Thoracic aorta (tissue), 2 donors: ENCODE results near the gene MSANTD2. TPM values are rescaled to one million over a fixed set of nuclear protein-coding genes. Genes with fewer than 3 reads are reported as not detected.
A peak's percentile ranks its signal among the peaks of the same experiment; 100 is the strongest.

Source experiments
- ATAC-seq: fragments of 150-250 bp; one replicate; pipeline ENCODE4 v1.8.0; 2017; ENCODE audit warnings: low read depth; ENCODE audit not compliant: insufficient number of reproducible peaks, low FRiP score
- DNase-seq: peaks from one replicate; pipeline ENCODE4 v3.0.0-alpha.2; 2020; ENCODE audit warnings: low spot score
- H3K27ac ChIP-seq, 2 donors: fragments of 200-600 bp; sonication (generic); 1 replicate in 1 of 2; 2 replicates in 1 of 2; pipeline ENCODE4 v1.5.1; 2016; ENCODE audit warnings: mild to moderate bottlenecking in 2 of 2, moderate library complexity in 2 of 2
- H3K27me3 ChIP-seq: fragments of 200-600 bp; sonication (generic); replicated peaks from 2 replicates; pipeline ENCODE4 v1.6.0; 2016; ENCODE audit warnings: mild to moderate bottlenecking; ENCODE audit not compliant: insufficient read depth
- H3K36me3 ChIP-seq: fragments of 200-600 bp; sonication (generic); one replicate; pipeline ENCODE4 v1.5.1; 2016
- H3K4me1 ChIP-seq, 2 donors: fragments of 200-600 bp; sonication (generic); 1 replicate in 1 of 2; 2 replicates in 1 of 2; pipeline versions ENCODE4 v1.5.1 to v1.6.0; 2016; ENCODE audit warnings: low read depth in 2 of 2, mild to moderate bottlenecking in 1 of 2; ENCODE audit not compliant: control insufficient read depth in 1 of 2
- H3K4me3 ChIP-seq: fragments of 200-600 bp; sonication (generic); 2 replicates; pipeline ENCODE4 v1.5.1; 2016; ENCODE audit warnings: mild to moderate bottlenecking
- H3K9me3 ChIP-seq: fragments of 200-600 bp; sonication (generic); 2 replicates; pipeline ENCODE4 v1.5.1; 2016
- CTCF ChIP-seq: fragments of 200-600 bp; sonication (generic); IDR thresholded peaks from one replicate; pipeline ENCODE4 v1.5.1; 2019; ENCODE audit warnings: antibody characterized with exemption
- total RNA-seq, 2 donors: library from RNA; depleted of rRNA; stranded (reverse); fragments of >200 nt; gene quantifications; one replicate each; pipeline versions ENCODE4 v1.1.0 to v1.2.3, GENCODE V29; 2016

MSANTD2 gene
- total RNA-seq, 2 donors from 2014 or later: 16.4 to 29.4 TPM

GRCh38 chr11:124745835-124746620, 54.2 kb downstream of the MSANTD2 start:
- H3K9me3 ChIP-seq: no peaks in the 10 kb centered on the region
- ATAC-seq (no peak), DNase-seq (no peak)
- H3K27ac ChIP-seq: no peak overlapping the region
- peaks cover 0 to 14% of the 10 kb centered on the region in 2 donors for H3K4me1 ChIP-seq
- no peaks in the 10 kb centered on the region for H3K36me3 ChIP-seq
- H3K27me3 ChIP-seq: no peaks in the 10 kb centered on the region
- peak overlapping the region; percentile 60 for H3K4me3 ChIP-seq
- no peak for TF ChIP-seq CTCF

GRCh38 chr11:124745270-124745834, 54.9 kb downstream of the MSANTD2 start:
- no peaks in the 10 kb centered on the region for H3K27me3 ChIP-seq
- ATAC-seq (no peak), DNase-seq (no peak)
- H3K9me3 ChIP-seq: no peaks in the 10 kb centered on the region
- H3K4me3 ChIP-seq: no peak overlapping the region
- no peaks in the 10 kb centered on the region for H3K36me3 ChIP-seq
- H3K27ac ChIP-seq: no peak overlapping the region
- peaks cover 4 to 17% of the 10 kb centered on the region in 2 donors for H3K4me1 ChIP-seq
- no peak for TF ChIP-seq CTCF

- TF ChIP-seq CTCF: no peak
- no peaks in the 10 kb centered on the region for H3K9me3 ChIP-seq
- H3K27ac ChIP-seq: no peak overlapping the region
- H3K4me1 ChIP-seq: peaks cover 6 to 21% of the 10 kb centered on the region in 2 donors
- ATAC-seq: no peak
- H3K36me3 ChIP-seq: no peaks in the 10 kb centered on the region
- H3K27me3 ChIP-seq: no peaks in the 10 kb centered on the region
- DNase-seq: no peak
- H3K4me3 ChIP-seq: no peak overlapping the region
Observed at GRCh38 chr11:124743050-124743449, 57.2 kb downstream of the MSANTD2 start.

- peaks cover 6 to 21% of the 10 kb centered on the region in 2 donors for H3K4me1 ChIP-seq
- H3K36me3 ChIP-seq: no peaks in the 10 kb centered on the region
- no peak overlapping the region for H3K4me3 ChIP-seq
- H3K27me3 ChIP-seq: no peaks in the 10 kb centered on the region
- no peak for TF ChIP-seq CTCF
- DNase-seq (no peak), ATAC-seq (no peak)
- H3K27ac ChIP-seq: no peak overlapping the region
- H3K9me3 ChIP-seq: no peaks in the 10 kb centered on the region
Observed at GRCh38 chr11:124742555-124742954, 57.7 kb downstream of the MSANTD2 start.

- Histone ChIP-seq H3K9me3 (no peaks in the 10 kb centered on the region), H3K27ac (peak overlapping the region; percentile 19 to 45), H3K36me3 (no peaks in the 10 kb centered on the region), H3K4me3 (peak overlapping the region; percentile 82), H3K4me1 (peaks cover 6 to 23% of the 10 kb centered on the region in 2 donors), H3K27me3 (no peaks in the 10 kb centered on the region)
- peak; percentile 74 for TF ChIP-seq CTCF
- DNase-seq (no peak), ATAC-seq (no peak)
Observed at GRCh38 chr11:124740277-124740882, 59.8 kb downstream of the MSANTD2 start.
